OCI-LY3 (cell line): ENCODE results near the gene ARL4D.

ENCODE experiments used
- H2AFZ ChIP-seq: fragments of 200-600, 300-600 bp; shearing (Covaris generic); 2 replicates; pipeline ENCODE4 v1.6.0; 2014; ENCODE audit warnings: antibody characterized with exemption, low read depth, low read length
- H3K27ac ChIP-seq: fragments of 200-600, 300-600 bp; sonication (generic); 2 replicates; pipeline ENCODE4 v1.5.1; 2014; ENCODE audit warnings: mild to moderate bottlenecking, low read length, moderate library complexity, mixed read lengths
- H3K27me3 ChIP-seq: fragments of 200-600, 300-600 bp; sonication (generic); 2 replicates; pipeline ENCODE4 v1.6.1; 2014; ENCODE audit warnings: low read depth, low read length, mixed read lengths
- H3K36me3 ChIP-seq: fragments of 200-600, 300-600 bp; sonication (generic); replicated peaks from 2 replicates; pipeline ENCODE3; 2014; ENCODE audit warnings: low read depth, low read length, mixed read lengths
- H3K4me1 ChIP-seq: fragments of 300-600, 200-600 bp; sonication (generic); 2 replicates; pipeline ENCODE4 v1.6.1; 2014; ENCODE audit warnings: low read length, mixed read lengths
- H3K4me2 ChIP-seq: fragments of 200-600, 300-600 bp; sonication (generic); 2 replicates; pipeline ENCODE4 v1.6.1; 2014; ENCODE audit warnings: low read length, mixed read lengths
- H3K4me3 ChIP-seq: fragments of 300-600, 200-600 bp; sonication (generic); 2 replicates; pipeline ENCODE4 v1.5.1; 2014; ENCODE audit warnings: antibody characterized with exemption, mild to moderate bottlenecking, low read length, moderate library complexity
- H3K79me2 ChIP-seq: fragments of 300-600, 200-600 bp; shearing (Covaris generic); 2 replicates; pipeline ENCODE4 v1.6.1; 2014; ENCODE audit warnings: mild to moderate bottlenecking, low read length, mixed read lengths
- H3K9ac ChIP-seq: fragments of 300-600, 200-600 bp; shearing (Covaris generic); 2 replicates; pipeline ENCODE4 v1.6.0; 2014; ENCODE audit warnings: mild to moderate bottlenecking, low read length, moderate library complexity
- H3K9me3 ChIP-seq: fragments of 200-600, 300-600 bp; shearing (Covaris generic); 2 replicates; pipeline ENCODE4 v1.6.1; 2014; ENCODE audit warnings: low read length, mixed read lengths; ENCODE audit not compliant: insufficient read depth
- H4K20me1 ChIP-seq: fragments of 200-600, 300-600 bp; sonication (generic); 2 replicates; pipeline ENCODE4 v1.6.1; 2016; ENCODE audit warnings: low read length, mixed read lengths; ENCODE audit not compliant: insufficient read depth
- CTCF ChIP-seq: fragments of 200-600, 300-600 bp; sonication (generic); IDR thresholded peaks from 2 replicates; pipeline ENCODE4 v1.5.1; 2014; ENCODE audit warnings: antibody characterized with exemption, low read length, low read depth
- EZH2phosphoT487 ChIP-seq: fragments of 200-600 bp; shearing (Covaris generic); IDR thresholded peaks from 2 replicates; pipeline ENCODE4 v1.6.1; 2018; ENCODE audit warnings: antibody characterized with exemption, mixed run types, low read depth

Gene ARL4D

GRCh38 chr17:43356999-43357398, 41.8 kb upstream of the ARL4D start:
- Histone ChIP-seq H3K9me3 (no peaks in the 10 kb centered on the region), H3K4me3 (no peak overlapping the region), H4K20me1 (no peaks in the 10 kb centered on the region), H3K79me2 (no peaks in the 10 kb centered on the region), H2AFZ (no peak overlapping the region), H3K36me3 (no peaks in the 10 kb centered on the region), H3K4me2 (no peak overlapping the region), H3K27ac (no peak overlapping the region), H3K4me1 (0 out of 2 replicates have a peak, but pooled peaks cover 5% of the 10 kb centered on the region), H3K9ac (no peak overlapping the region), H3K27me3 (no peaks in the 10 kb centered on the region)
- TF ChIP-seq EZH2phosphoT487 = no peak
- no peak for TF ChIP-seq CTCF

- H3K9ac ChIP-seq = peak overlapping the region; percentile 97
- peak overlapping the region; percentile 99 for H3K4me3 ChIP-seq
- H3K4me1 ChIP-seq = peaks cover 8% of the 10 kb centered on the region; the same call in 1 of the 2 replicates
- H4K20me1 ChIP-seq = no peaks in the 10 kb centered on the region
- no peaks in the 10 kb centered on the region for H3K79me2 ChIP-seq
- H2AFZ ChIP-seq = no peak overlapping the region
- H3K9me3 ChIP-seq = no peaks in the 10 kb centered on the region
- H3K4me2 ChIP-seq = peak overlapping the region; percentile 95
- H3K36me3 ChIP-seq = no peaks in the 10 kb centered on the region
- H3K27me3 ChIP-seq = no peaks in the 10 kb centered on the region
- TF ChIP-seq EZH2phosphoT487 (no peak), CTCF (no peak)
- peak overlapping the region; percentile 97 for H3K27ac ChIP-seq
These were observed 39.2 kb upstream of the ARL4D start for GRCh38 chr17:43359469-43360110.

GRCh38 chr17:43360376-43360738, 38.4 kb upstream of the ARL4D start:
- Histone ChIP-seq H3K4me1 (peaks cover 8% of the 10 kb centered on the region; the same call in 1 of the 2 replicates), H3K9me3 (no peaks in the 10 kb centered on the region), H3K9ac (peak overlapping the region; percentile 97), H2AFZ (no peak overlapping the region), H3K27ac (peak overlapping the region; percentile 97), H3K4me3 (peak overlapping the region; percentile 99), H3K27me3 (no peaks in the 10 kb centered on the region), H3K36me3 (no peaks in the 10 kb centered on the region), H3K4me2 (peak overlapping the region; percentile 95), H3K79me2 (no peaks in the 10 kb centered on the region), H4K20me1 (no peaks in the 10 kb centered on the region)
- no peak for TF ChIP-seq CTCF
- TF ChIP-seq EZH2phosphoT487 = no peak

GRCh38 chr17:43360739-43361505, 37.9 kb upstream of the ARL4D start:
- Histone ChIP-seq H3K27ac (peak overlapping the region; percentile 97), H3K4me2 (peak overlapping the region; percentile 95), H3K36me3 (no peaks in the 10 kb centered on the region), H4K20me1 (no peaks in the 10 kb centered on the region), H3K4me3 (peak overlapping the region; percentile 99), H3K79me2 (no peaks in the 10 kb centered on the region), H3K9ac (peak overlapping the region; percentile 97), H2AFZ (peak overlapping the region; percentile 30; the same call in 1 of the 2 replicates), H3K4me1 (peaks cover 8% of the 10 kb centered on the region; the same call in 1 of the 2 replicates), H3K27me3 (no peaks in the 10 kb centered on the region), H3K9me3 (no peaks in the 10 kb centered on the region)
- TF ChIP-seq CTCF = no peak
